ENCODE measurements around the gene UBE2Q1.

DNA sequence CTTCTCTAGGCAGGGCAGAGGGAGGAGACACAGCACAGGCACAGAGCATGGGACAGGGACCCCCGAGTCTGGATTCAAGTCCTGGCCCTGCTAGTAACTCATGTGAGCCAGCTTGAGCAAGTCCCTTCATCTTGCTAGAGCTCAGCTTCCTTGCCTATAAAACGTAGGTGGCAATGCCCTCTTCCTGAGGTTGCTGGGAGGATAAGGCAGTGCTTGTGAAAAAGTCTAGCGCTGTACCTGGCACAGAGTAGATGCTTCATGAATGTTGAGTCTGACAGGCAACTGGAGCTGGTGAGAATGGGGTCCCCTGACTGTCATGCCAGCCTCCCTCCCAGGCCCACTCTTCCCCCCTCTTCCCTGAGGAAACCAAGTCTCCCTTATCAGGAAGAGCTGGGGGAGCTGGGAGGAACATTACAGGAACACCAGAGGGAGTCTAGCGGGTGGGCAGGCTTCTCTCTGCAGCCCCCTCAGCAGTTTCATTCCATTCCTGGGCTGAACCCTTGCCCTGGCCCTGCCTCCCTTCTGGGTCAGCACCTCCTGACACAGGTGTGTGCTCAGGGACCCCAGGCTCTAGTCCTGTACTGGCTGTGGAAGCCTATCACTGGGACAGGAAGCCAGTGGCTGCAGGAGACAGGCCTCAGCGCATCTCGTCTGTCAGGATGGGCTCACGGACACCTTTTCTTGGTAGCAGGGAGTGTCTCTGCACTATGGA is 19.0 kb upstream of the UBE2Q1 start:
- TF ChIP-seq, protein P1, sequence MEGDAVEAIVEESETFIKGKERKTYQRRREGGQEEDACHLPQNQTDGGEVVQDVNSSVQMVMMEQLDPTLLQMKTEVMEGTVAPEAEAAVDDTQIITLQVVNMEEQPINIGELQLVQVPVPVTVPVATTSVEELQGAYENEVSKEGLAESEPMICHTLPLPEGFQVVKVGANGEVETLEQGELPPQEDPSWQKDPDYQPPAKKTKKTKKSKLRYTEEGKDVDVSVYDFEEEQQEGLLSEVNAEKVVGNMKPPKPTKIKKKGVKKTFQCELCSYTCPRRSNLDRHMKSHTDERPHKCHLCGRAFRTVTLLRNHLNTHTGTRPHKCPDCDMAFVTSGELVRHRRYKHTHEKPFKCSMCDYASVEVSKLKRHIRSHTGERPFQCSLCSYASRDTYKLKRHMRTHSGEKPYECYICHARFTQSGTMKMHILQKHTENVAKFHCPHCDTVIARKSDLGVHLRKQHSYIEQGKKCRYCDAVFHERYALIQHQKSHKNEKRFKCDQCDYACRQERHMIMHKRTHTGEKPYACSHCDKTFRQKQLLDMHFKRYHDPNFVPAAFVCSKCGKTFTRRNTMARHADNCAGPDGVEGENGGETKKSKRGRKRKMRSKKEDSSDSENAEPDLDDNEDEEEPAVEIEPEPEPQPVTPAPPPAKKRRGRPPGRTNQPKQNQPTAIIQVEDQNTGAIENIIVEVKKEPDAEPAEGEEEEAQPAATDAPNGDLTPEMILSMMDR (IDR thresholded peaks at IDR 0.05 in 8 of 11, conservative IDR thresholded peaks at IDR 0.05 in 3 of 11) = no peak
- no peak for TF ChIP-seq POLR2A (IDR thresholded peaks at IDR 0.05)
